ENCODE measurements around the gene SHBG.

DNA sequence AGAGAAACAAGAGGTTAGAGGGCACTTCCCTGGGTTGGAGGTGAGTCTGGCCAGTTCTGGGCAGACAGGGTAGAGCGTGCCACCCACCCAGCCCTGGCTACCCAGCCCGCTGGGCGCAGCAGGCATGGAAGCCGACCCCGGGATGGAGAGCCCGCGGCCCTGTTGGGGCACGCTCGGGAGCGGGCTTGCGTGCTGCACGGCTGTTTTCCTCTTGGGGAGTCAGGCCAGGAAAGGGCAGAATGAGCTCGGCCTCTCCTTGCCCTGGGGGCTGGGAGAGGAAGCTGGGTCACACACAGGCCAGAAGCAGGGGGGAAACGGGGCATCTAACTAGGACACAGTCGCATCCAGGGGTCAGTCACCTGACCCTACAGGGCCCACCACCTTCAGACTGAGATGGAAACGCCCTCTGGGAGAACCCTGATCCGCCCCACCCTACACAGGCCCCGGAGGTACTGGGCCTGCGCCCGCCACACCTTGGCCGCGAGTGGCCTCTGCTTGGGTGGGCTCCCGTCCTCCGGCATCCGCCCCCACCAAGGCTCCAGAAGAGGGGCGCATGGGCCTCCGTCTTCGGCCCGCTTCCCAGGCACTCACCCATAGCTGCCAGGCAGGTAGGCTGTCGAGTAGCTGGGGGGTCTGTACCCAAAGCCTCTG lies 41.3 kb upstream of the SHBG start:
- TF ChIP-seq, protein P1, sequence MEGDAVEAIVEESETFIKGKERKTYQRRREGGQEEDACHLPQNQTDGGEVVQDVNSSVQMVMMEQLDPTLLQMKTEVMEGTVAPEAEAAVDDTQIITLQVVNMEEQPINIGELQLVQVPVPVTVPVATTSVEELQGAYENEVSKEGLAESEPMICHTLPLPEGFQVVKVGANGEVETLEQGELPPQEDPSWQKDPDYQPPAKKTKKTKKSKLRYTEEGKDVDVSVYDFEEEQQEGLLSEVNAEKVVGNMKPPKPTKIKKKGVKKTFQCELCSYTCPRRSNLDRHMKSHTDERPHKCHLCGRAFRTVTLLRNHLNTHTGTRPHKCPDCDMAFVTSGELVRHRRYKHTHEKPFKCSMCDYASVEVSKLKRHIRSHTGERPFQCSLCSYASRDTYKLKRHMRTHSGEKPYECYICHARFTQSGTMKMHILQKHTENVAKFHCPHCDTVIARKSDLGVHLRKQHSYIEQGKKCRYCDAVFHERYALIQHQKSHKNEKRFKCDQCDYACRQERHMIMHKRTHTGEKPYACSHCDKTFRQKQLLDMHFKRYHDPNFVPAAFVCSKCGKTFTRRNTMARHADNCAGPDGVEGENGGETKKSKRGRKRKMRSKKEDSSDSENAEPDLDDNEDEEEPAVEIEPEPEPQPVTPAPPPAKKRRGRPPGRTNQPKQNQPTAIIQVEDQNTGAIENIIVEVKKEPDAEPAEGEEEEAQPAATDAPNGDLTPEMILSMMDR (conservative IDR thresholded peaks at IDR 0.05; ENCODE audit: low read depth in 2 of 2), result no peak
- TF ChIP-seq JUNB (IDR thresholded peaks at IDR 0.05; ENCODE audit: unreplicated experiment), result no peak
- no peak; the same call in 1 of the 2 replicates for TF ChIP-seq POLR2AphosphoS5 (IDR thresholded peaks at IDR 0.05; ENCODE audit: low read depth)
- TF ChIP-seq ZNF331 (CRISPR knock-in tag; IDR thresholded peaks at IDR 0.05; ENCODE audit: low read depth), result no peak
- no peak for TF ChIP-seq EZH2 (IDR thresholded peaks at IDR 0.05; ENCODE audit: low read depth, unreplicated experiment)

All from GM23338 (cell line).